HCT116 (cell line): ENCODE results near the gene URAD.

Experiments
- CEBPB ChIP-seq: IDR thresholded peaks from 2 replicates; pipeline ENCODE4 v1.6.1; 2012; ENCODE audit warnings: low read depth
- POLR2A ChIP-seq: IDR thresholded peaks from 2 replicates; pipeline ENCODE4 v1.7.0; 2011; ENCODE audit warnings: borderline replicate concordance; ENCODE audit not compliant: insufficient read depth, insufficient read length; ENCODE audit errors: extremely low read depth
- POLR2AphosphoS5 ChIP-seq: IDR thresholded peaks from 2 replicates; pipeline ENCODE4 v1.6.1; 2011; ENCODE audit warnings: mild to moderate bottlenecking, low read depth, low read length, moderate library complexity
- RAD21 ChIP-seq: IDR thresholded peaks from 2 replicates; pipeline ENCODE4 v1.6.1; 2012; ENCODE audit warnings: low read depth, mild to moderate bottlenecking

DNA sequence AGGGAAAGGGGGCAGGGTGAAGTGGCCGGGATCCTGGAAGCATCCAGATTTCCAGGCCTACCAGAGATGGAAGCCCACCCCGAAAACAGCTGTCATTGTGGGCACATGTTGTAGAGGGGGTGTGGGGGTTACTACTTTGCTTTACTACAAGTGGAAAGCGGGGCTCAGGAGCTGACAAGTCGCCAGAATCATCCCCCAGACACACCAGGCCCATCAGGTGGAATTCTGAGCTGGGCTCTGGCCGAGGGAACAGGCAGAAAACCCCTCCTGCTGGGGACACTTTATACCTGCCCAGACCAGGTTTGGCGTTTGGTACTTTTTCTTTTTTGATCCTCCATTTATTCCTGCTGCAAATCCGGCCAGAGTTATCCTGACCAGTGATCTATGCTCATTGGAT lies 23.2 kb downstream of the URAD start:
- TF ChIP-seq CEBPB = no peak
- no peak for TF ChIP-seq RAD21
- TF ChIP-seq POLR2A = no peak
- TF ChIP-seq POLR2AphosphoS5 = no peak
